ENCODE results near the gene PPP1R16B.
"Not testable (repeated sequence)": the region's sequence is repeated elsewhere in the genome, so short reads cannot be mapped to it uniquely, and the experiment has no call there.

PPP1R16B gene

DNA sequence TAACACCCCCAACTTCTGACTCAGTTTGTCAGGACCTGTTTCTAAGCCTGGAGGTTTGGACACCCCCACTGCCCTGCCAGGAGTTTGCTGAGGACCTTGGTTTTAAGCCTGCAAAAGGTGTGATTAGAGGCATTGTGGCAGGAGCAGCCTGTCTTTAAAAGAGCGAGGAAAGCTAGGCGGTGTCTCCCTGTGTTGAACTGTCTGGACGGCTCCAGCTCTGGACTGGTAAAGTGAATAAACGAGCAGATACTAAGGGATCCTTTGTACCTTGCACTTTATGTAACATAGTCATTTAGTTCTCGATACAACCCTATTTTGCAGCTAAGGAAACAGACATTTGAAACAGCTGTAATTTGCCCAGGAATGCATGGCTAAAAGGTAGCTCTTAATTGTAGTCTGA is 135.1 kb downstream of the PPP1R16B start:
- no peak for DNase-seq

DNA sequence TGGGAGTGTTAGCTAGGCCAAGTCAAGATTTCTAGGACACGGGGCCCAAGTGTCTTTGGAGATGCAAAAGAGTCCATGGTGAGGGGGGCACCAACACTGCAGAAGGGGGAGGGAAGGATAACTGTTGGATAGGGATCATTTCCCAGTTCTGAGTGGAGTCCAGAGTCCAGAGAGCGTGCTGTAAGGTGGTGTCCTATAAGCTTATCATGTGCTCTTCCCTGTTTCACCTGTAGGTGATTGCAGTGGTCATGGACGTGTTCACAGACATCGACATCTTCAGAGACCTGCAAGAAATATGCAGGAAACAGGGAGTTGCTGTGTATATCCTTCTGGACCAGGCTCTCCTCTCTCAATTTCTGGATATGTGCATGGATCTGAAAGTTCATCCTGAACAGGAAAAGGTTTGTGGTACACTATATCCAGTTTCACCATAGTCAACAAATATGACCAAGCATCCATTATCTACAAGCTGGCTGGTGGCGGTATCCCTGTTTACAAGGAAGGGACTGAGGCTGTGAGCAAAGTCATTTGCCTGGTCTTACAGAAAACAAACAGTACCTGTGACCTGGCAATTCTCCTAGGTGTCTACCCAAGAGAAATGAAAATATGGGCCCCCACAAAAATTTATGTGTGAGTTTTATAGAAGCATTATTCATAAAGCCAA is 136.4 kb downstream of the PPP1R16B start:
- no peak for DNase-seq

DNA sequence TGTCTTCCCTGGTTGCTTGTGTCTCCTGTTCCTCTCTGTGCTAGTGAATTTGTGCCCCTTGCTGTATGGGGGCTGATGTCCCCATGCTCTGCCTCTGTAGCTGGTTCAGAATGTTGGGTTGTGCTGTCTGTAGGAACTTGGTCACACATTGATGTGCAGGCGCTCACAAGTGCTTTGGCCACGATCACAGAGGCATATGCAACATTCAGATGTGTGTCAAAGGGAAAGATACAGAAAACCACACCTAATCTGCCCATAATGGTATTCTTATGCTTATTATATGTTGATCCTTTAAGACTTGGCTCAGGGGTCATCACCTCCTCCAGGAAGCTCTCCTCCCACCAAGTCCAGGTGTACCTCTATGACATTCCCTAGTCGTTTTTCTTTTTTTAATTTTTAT is 139.5 kb downstream of the PPP1R16B start:
- no peak for DNase-seq

DNA sequence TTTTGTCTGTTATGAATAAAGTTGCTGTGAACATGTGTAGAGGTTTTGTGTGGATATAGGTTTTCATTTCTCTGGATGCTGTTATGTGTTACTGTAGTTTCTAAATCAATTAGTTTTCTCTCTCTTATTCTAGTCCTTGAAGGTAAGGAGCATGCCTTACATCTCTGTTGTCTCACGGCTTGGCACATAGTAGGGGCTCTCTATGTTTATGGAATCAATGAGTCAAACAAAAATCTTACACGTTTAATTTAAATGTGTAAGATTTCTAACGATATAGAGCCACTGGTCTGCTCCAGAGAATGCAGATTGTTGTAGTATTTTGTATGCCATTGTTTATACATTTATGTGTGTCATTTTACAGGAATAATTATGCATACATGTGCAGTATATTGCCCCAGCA is 141.3 kb downstream of the PPP1R16B start:
- DNase-seq = no peak

DNA sequence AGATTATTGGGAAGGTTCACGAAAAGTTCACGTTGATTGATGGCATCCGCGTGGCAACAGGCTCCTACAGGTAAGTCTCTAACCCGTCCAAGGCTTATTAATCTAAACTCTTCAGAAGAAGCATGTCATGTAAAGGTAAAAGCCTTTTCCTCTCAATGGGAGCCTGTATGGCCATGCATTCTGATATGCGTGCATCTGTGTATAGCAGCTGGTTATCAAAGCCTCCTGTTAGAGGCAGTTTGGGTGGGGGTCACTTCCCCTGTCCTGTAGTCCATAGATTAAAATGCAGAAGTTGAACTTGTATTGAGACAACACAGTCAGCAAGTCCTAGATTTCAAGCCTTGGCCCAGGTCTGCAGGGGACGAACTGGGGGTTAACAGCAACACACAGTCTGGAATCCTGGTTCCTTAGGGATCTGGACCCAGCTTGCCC is 142.4 kb downstream of the PPP1R16B start:
- no peak for DNase-seq

DNA sequence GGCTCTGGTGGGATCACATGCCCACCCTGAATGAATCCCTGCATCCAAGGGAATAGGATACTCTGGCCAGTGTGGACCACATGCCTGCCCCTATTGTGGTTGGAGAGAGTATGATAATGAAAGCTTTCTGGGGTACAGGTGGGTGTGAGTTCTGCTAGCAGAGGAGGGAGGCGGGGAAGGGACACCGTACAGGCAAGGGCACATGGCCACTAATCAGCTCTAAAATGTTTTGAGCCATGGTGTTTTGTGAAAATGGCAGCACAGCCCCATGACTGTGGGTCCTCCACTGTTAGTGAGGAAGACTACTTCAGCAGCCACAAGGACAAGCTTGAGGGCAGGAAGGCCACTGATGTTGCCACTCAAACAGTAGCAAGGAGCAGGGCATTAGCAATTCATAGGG is 144.8 kb downstream of the PPP1R16B start:
- DNase-seq = no peak

DNA sequence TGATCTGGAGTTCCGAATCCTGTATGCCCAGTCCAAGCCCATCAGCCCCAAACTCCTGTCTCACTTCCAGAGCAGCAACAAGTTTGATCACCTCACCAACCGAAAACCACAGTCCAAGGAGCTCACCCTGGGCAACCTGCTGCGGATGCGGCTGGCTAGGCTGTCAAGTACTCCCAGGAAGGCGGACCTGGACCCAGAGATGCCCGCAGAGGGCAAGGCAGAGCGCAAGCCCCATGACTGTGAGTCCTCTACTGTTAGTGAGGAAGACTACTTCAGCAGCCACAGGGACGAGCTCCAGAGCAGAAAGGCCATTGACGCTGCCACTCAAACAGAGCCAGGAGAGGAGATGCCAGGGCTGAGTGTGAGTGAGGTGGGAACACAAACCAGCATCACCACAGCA is 146.1 kb downstream of the PPP1R16B start:
- DNase-seq = no peak

DNA sequence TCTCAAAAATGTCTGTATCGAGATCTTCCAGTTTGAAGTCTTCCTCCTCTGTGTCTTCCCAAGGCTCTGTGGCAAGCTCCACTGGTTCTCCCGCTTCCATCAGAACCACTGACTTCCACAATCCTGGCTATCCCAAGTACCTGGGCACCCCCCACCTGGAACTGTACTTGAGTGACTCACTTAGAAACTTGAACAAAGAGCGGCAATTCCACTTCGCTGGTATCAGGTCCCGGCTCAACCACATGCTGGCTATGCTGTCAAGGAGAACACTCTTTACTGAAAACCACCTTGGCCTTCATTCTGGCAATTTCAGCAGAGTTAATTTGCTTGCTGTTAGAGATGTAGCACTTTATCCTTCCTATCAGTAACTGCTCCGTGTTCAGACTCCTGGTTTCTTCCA is 146.7 kb downstream of the PPP1R16B start:
- no peak for DNase-seq

DNA sequence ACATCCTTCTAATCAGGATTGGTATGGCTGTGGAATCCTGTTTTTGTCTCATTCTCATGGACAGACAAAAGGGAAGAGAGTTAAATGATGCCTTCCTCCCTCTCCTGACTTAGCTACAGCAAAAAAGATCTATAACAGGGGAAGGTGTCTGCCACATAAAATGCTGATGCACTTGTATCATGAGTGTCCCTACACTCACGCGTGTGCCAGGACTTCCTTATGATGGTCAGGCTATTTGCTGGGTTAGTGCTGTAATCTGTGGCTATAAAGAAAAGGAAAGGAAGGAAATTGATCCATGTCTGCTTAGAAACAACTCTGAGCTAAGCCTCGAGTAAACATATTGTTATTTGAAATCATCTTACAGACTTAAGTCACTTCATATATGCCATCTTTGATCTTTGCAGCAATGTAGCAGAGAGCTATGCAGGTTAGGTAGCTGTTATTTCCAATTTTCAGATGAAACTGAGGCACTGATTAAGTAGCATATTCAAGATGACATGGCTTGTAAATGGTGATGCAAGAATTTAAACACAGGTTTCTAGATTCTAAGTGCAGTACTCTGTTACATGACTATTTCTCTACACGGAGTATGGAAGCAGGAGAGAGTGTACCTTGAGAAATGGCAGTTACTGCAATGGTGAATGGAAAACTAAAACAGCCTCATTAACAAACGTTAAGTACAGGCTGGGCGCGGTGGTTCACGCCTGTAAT is 148.3 kb downstream of the PPP1R16B start:
- no peak for DNase-seq

DNA sequence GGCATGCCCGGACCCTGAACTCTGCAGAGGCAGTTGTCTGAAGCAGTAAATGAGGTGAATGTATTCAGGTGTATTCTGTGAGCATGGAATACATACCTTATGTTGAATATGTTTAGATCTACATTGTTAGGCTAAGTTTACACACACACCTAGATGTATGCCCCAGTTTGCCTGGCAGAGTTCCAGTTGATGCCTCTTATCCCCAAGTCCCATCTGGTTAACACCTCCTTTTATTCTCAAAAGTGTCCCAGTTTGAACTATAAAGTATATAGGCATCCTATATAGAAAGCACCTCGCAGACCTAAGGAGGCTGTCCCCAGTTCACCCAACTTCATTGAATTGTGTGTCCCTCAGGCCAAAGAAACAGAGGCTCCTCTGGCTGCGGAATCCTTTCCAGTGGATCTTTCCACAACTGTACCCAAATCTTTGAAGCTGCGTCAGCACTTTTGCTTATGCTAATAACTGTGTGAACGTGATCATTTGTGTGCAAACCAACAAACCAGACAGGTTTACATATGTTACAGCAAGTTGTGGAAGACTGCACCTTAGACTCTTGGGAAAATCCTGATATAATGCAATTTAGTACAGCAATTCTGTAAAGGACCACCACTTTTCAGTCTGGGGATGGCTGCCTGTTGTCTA is 151.9 kb downstream of the PPP1R16B start:
- no peak for DNase-seq

DNA sequence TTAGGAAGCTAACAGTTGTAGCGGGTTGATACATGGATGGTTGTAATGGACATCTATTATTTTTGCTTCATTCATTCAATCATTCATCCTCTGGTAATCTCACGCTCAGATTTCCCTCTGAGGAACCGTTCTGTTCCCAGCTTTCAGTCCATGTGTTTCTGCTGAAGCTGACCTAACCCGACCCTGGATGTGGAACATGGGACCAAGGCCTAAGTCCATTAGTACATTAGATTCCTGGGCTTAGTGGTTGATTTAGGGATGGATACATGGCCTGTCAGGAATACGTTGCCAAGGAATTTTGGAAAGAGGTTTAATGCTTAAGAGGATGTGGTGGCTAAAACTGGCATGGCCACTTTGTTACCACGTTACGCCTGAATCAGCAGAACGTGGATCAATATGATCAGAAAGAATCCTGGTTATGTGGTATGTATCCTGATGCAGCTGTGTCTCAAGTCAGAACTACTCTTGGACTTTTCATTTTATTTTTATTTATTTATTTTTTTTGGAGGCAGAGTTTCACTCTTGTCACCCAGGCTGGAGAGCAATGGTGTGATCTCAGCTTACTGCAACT is 152.5 kb downstream of the PPP1R16B start:
- no peak for DNase-seq

DNA sequence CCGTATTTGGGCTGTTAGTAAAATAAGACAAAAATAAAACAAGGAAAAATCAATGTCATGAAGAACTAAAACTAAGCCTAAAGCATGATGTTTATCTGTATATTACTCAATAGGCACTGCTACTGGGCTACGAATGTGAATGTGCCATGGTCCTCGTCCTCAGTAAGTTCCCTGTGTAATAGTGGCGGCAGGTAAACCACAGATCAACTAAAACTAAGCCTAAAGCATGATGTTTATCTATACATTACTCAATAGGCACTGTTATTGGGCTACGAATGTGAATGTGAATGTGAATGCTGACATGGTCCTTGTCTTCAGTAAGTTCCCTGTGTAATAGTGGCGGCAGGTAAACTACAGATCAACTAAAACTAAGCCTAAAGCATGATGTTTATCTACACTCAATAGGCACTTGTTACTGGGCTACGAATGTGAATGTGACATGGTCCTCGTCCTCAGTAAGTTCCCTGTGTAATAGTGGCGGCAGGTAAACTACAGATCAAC is 154.7 kb downstream of the PPP1R16B start:
- DNase-seq = not testable (repeated sequence)

DNA sequence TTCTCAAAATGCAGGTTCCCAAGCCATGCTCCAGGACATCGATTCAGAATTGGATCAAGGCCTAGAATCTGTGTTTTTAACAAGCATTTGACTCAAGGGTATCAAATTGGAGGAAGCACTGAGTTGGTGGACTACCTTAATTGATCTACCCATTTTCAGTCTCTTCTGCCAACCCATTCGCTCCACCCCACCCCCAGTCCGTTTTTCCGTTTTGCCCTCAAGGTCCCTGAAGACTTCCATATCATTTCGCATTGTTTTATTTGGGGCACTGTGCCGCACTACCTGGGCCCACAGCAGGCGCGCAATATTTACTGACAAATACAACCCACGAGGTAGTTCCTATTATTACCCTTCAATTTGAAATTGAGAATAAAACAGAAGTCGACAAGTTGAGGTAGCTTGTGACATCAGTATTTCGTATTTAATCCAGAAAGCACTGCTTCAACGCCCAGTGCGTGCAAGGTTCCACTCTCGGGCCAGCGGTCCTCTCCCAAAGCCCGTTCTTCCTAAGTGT is 156.1 kb downstream of the PPP1R16B start:
- DNase-seq = no peak

DNA sequence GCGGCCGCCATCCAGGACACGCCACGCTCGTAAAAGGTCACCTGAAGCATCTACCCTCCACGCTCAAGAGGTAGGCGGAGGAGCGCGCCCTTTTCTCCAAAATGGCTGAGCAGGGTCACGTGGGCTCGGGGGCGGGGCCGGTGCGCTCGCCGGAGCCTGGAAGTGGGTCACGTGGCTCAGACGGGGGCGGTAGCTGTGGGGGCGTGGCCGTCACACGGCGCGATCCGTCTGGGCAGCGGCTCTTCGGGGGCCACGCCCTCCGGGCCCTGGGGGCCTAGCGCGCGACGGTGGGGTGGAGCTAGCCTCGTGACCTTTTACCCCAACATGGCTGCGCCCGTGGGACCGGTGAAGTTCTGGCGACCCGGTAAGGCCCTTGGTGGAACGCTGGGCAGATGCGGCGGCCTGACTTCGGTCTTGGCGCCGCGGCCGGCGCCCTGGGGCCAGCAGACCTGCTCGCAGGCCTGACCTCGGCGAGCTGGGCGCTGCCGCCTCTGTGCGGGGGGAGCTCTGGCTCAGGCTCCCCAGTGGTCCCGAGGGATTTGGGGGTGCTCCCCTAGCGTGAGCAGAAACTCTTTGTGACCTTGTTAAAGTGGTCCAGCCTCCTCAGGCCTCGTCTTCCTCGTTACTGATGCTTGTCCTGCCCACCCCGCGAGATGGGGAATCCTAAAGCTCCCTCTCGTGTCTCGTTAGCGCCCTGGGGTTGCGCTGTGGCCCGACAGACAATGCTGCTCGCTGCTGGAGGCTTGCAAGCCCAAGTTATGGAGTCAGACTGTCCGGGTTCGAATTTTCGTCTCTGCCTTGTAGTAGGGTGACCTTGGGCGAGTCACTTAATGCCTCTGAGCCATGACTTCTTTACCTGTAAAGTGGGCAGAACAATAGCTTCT is 156.8 kb downstream of the PPP1R16B start, which contains the start of gene DHX35:
TSS of gene DHX35 (plus strand) at position 301 of the 884 bp plus-strand sequence. CDS start at position 325, 24 bp downstream.
- DNase-seq = peak; percentile 90

DNA sequence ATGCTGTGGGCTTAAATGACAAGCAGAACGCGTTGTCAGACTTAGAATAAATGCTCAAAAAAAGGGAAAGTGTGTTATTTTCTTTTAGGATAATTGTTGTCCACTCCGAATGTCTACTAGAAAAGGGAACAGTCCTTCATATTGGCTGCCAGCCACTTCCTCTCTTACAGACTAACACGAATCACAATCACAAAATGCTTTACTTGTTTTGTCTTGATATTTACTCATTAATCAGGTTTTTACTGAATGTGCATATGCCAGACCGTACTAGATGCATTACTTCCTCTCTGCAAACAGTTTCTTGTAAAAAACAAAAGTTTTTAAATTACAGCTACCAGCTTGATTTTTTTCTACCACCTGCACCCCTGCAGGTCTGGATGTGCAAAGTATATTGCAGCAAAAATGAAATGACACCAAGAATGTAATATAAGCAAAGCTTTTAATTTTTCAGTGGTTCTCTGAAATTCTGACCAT is 157.5 kb downstream of the PPP1R16B start:
- no peak for DNase-seq

DNA sequence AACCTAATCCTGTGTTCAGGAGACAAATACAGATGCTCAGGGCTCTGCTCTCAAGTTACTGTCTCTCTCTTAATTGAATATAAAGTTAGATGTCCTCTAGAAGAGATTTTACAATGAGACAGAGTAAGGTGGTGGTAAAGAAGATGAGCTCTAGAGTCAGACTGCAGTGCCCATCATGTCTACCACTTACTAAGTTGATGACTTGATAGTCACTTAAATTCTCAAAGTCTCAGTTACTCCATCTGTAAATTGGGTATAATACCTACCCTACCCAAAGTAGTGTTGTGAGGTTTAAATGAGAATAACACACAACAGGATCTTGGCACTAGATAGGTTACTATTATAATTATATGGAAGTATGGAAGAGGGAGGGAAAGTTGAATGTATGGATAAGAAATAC is 158.2 kb downstream of the PPP1R16B start:
- no peak for DNase-seq

DNA sequence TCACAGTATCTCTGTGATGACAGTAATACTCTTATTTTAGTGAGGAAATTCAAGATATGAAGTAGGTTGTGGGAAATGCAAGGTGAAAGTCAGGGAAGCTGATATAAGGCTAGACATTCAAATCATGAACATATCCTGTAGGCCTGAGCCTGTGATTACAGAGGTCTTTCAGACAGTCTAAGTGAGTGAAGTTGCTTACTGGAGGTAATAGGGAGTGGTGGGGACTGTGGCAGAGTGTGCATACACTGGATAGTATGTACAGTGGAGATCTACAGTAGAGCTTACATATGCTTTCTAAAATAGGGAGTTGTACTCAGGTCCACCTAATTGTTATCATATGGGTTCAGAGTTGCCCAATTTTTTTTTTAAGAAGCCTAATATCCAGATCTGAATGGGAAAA is 159.8 kb downstream of the PPP1R16B start:
- no peak for DNase-seq

DNA sequence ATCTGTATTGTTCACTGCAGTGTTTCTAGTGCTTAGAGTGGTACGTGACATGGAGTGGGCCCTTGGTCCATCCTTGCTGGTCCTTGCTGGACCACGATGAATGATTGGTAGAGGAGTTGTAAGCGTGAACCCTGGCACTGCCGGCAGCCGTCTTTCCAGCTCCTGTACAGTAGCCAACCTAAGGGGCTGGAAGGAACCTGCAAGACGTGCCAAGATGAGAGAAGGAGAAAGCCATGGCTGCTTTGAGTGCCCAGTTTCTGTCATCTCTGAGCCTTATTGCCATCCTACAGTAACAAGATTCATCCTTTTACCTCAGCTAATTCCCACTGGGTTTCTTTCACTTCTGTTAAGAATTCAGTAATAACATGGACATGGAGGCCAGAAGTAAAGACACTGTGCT is 162.6 kb downstream of the PPP1R16B start:
- DNase-seq = no peak

DNA sequence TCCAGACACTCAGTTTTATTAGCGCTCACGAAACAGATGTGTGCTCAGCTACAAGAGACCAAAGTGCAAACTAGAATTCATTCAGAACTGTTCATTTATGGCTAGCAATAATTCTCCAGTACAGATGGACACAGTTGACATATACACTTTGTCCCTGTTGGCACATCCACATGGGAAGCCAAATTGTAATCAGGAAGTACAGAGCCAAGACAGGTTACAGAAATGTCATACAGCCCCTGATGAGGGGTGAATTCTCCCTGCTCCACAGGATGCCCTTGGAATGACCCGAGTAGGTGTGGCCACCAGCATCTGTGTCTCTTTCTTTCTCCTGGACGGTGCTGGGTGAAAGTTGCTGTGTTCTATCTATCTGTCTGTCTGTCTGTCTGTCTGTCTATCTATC is 164.2 kb downstream of the PPP1R16B start:
- DNase-seq = no peak

DNA sequence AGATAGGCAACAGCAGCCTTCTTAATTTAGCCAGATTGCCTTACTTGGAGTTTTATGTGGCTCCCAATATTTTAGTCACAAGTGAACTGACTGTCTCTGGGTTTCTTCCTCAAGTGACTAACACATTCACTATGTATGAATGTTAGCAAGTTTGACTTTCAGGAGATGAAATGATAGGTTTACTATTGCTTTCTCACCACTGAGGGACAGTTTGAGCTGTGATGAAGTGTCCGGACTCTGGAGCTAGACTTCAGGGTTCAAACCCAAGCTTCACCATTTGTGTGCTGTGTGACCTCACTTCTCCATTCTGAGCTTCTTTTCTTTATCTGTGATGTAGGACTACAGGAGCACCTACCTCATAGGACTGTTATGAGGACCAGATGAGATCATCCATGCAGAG is 164.8 kb downstream of the PPP1R16B start:
- peak; percentile 25 for DNase-seq

Data from amniotic stem cell (primary cell).